LHCN-M2 (cell line): ENCODE results near the gene XRCC6. TPM values are rescaled to one million over a fixed set of nuclear protein-coding genes. Genes with fewer than 3 reads are reported as not detected.
"Not testable (repeated sequence)": the region's sequence is repeated elsewhere in the genome, so short reads cannot be mapped to it uniquely, and the experiment has no call there.

Experiments used
- DNase-seq: peaks from one replicate; pipeline ENCODE4 v3.0.0-alpha.2; 2012; ENCODE audit warnings: low read depth
- total RNA-seq: library from RNA; depleted of rRNA; stranded (reverse); fragments of >200 nt; gene quantifications from 2 replicates; pipeline ENCODE4 v1.2.3, GENCODE V29; 2014

Gene XRCC6
- total RNA-seq, 1 experiment from 2014 or later = 475 TPM

DNA sequence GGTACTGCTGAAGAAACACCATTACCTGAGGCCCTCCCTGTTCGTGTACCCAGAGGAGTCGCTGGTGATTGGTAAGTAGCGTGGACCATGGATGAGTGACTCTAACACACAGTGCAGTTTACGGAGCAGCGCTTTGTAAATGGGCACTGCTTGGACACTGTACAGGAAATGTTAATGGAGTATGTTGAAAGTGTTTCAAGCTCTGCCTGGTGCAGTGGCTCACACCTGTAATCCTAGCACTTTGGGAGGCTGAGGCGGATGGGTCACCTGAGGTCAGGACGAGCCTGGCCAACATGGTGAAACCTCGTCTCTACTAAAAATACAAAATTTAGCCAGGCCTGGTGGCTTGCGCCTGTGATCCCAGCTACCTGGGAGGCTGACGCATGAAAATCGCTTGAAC is 29.7 kb downstream of the XRCC6 start:
- no peak for DNase-seq

GRCh38 chr22:41654322-41654721 is 33.2 kb downstream of the XRCC6 start:
- DNase-seq = no peak

GRCh38 chr22:41656556-41656955 is 35.5 kb downstream of the XRCC6 start:
- no peak for DNase-seq

DNA sequence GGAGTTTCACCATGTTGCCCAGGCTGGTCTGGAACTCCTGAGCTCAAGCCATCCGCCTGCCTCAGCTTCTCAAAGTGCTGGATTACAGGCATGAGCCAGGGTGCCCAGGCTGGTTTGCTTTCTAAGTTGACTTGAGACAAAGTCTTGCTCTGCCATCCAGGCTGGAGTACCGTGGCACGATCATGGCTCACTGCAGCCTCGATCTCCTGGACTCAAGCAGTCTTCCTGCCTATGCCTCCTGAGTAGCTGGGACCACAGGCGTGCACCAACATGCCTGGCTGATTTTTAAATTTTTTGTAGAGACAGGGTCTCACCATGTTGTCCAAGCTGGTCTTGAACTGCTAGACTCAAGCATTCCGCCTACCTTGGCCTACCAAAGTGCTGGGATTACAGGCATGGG is 36.6 kb downstream of the XRCC6 start:
- DNase-seq = no peak

GRCh38 chr22:41658869-41659268 is 37.8 kb downstream of the XRCC6 start:
- no peak for DNase-seq

DNA sequence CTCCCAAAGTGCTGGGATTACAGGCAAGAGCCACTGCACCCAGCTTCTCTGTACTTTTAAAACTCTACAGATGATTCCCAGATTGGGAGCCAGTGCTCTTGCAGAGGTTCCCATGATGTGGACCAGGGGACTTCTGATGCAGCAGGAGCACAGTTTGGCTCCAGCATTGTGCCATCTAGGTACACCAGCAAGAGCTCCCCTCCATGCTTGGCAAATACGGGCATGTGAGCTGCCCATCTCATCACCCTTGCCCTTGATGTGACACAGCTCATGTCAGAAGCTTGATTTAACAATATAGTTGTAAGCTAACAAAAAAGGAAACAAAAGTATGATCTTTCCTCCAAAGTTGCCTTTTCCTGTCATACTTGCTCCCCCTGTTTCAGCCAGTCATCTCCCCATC is 38.8 kb downstream of the XRCC6 start:
- DNase-seq = no peak

DNA sequence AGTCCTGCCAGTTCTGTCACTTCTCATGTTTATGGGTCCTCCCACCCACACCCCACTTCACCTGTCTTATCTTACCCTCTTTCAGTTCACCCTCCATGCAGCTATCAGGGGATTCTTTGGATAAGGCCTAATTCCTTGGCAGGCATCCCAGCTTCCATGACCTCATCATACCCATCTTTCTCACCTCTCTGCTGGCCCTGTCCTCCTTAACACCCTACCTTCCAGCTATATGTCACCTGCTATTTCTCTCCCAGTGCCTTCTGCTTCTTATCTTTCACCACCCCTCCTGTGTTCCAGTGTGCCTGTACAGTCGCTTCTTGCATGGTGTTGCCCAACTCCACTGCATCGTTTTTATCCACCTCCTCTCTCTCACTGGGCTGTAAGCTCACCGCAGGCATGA is 39.3 kb downstream of the XRCC6 start:
- DNase-seq = no peak

DNA sequence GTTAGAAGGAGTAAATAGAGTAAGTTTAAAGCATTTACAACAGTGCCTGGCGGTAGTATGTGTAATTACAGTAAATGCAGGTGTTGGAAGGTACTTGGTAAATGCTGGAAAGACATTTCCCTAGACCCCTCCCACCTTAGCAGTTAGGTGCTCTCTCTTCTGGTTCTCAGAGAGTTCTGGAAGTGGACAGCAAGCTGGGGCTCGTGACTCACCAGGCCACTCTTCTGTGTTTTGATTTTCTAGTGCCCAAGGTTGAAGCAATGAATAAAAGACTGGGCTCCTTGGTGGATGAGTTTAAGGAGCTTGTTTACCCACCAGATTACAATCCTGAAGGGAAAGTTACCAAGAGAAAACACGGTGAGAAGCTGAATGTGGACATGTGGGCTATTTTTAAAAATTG is 40.0 kb downstream of the XRCC6 start:
- no peak for DNase-seq

GRCh38 chr22:41661713-41662112 is 40.6 kb downstream of the XRCC6 start:
- no peak for DNase-seq

GRCh38 chr22:41663594-41663993 is 42.5 kb downstream of the XRCC6 start:
- not testable (repeated sequence) for DNase-seq

DNA sequence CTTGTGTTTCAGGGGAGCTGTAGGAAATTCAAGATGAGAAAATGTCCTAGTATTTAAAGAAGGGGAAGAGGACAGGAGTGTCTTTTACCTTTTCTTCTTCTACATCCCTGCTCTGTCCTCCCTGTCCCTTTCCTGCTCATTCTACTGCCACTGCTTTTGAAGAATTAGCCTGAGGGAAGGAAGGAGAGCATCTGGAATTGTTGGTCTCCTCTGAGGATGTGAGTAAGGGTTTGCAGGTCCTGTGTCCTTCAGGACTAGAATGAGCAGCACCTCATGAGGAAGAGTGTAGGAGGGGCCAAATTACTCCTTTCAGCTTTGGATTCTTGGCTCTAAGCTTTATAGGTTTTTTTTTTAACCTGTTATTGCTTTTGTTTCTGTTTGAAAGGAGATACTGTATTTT is 43.4 kb downstream of the XRCC6 start:
- DNase-seq = no peak

GRCh38 chr22:41664951-41665350 is 43.9 kb downstream of the XRCC6 start:
- no peak for DNase-seq

DNA sequence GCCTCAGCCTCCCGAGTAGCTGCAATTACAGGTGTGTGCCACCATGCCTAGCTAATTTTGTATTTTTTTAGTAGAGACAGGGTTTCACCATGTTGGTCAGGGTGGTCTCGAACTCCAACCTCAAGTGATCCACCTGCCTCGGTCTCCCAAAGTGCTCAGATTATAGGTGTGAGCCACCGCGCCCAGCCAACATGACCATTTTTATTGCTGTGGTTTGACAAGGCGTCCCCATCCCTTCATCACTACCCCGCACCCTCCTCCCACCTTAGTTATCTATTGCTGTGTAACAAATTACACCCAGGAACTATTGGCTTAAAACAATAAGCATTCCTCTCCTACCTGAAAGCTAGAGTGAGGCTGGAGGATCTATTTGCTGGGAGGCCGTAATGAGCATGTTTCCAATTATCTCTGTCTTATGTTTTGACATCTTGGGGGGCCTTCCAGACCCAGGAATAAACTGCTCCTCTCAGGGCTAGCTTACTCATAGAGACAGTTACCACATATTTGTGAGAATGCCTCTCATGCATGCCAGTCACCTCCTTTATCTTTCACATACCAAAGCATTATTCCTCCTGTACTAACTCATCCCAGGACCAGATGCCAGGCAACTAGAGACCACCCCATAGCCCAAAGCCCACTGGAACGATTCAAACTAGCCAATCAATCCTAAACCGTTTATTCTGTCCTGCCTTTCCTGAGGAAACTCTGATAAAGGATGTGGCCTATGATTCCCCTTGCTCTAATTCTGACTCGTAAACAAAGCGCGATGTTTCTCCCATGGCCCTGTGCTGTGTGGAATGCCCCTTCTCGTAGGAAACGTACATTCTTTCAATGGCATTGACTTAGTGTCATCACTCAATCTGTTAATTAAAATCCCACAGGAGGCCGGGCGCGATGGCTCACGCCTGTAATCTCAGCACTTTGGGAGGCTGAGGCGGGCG is 48.1 kb downstream of the XRCC6 start:
- peak; percentile 57 for DNase-seq

DNA sequence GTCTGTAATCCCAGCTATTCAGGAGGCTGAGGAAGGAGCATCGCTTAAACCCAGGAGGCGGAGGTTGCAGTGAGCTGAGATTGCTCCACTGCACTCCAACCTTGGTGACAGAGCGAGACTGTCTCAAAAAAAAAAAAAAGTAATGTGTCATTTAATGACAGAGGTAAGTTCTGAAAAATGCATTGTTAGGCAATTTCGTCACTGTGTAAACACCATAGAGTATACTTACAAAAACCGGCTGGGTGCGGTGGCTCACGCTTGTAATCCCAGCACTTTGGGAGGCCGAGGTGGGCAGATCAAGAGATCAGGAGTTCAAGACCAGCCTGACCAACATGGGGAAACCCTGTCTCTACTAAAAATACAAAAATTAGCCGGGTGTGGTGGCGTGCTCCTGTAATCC is 51.0 kb downstream of the XRCC6 start:
- not testable (repeated sequence) for DNase-seq

DNA sequence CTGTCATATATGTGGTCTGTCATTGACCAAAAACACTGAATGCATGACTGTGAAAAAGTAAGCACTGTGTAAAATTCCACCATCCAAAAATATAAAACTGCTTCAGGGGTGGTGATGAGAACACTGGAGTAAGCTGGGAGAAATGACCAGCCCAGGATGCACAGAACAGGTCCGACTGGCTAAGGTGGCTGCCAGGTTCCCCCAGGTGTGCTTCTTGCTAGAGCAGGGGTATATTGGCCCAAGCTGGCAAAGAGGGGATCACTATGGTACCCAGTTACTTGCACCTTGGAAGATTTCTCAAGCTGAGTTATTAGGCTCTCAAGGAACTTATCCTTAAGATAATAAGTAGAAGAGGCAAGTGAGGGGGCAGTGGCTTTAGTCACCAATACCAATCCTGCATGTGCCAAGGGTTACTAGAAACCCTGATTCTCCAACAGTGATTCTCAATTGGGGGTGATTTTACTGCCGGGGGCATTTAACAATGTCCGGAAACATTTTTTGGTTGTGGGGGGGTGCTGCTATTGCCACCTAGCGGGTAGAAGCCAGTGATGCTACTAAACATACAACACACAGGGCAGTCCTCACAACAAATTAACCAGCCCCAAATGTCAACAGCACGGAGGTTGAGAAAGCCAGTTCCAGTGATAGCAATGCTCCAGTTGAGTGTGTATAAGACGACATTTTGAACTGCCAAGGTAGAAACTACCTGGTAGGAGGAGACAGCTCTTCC is 51.9 kb downstream of the XRCC6 start:
- no peak for DNase-seq

DNA sequence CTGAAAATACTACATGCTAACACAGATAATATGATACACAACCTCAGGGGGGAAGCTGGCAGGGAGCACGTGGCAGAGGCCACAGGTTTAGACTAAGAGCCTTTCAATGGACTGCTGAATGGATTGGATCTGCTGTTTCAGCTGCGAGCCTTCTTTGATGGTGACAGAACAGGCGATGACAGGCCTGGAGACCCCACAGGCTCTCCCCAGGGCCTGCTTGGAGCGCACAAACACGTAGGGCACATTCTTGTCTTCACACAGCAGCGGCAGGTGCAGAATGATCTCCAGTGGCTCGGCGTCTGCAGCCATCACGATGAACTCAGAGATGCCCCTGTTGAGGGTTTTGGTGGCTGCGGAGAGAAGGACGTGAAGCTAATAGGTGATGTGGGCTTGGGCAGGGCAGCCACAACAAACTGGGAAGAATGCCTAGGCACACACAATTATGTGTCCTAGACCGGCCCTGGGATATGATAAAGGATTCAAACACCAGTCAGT is 53.8 kb downstream of the XRCC6 start:
- no peak for DNase-seq

- no peak for DNase-seq
Measured at GRCh38 chr22:41676134-41676533, 55.0 kb downstream of the XRCC6 start.

- no peak for DNase-seq
Measured at GRCh38 chr22:41681616-41682015, 60.5 kb downstream of the XRCC6 start.

GRCh38 chr22:41682033-41682807 is 61.1 kb downstream of the XRCC6 start:
- peak; percentile 73 for DNase-seq

DNA sequence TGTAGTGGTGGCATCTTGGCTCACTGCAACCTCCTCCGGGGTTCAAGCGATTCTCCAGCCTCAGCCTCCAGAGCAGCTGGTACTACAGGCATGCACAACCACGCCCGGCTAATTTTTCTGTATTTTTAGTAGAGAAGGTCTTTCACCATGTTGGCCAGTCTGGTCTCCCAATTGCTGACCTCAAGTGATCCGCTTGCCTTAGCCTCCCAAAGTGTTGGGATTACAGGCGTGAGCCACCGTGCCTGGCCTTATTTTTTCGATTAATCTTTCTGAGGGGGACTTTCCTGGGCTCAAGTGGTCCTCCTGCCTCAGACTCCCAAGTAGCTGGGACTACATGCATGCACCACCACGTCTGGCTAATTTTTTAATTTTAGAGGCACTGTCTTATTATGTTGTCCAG is 62.0 kb downstream of the XRCC6 start:
- no peak for DNase-seq

GRCh38 chr22:41683616-41684015 is 62.5 kb downstream of the XRCC6 start:
- DNase-seq = no peak

- no peak for DNase-seq
Measured at GRCh38 chr22:41684194-41684593, 63.1 kb downstream of the XRCC6 start.
